HepG2 (cell line): ENCODE data around the gene ANKS1B. TPM values are rescaled to one million over a fixed set of nuclear protein-coding genes. Genes with fewer than 3 reads are reported as not detected.

Experiments used
- ATAC-seq: fragments of 200-7000 bp; cut with Tn5 transposase; 3 replicates; pipeline ENCODE4 v1.9.1; 2020; ENCODE audit warnings: mild to moderate bottlenecking, moderate library complexity
- BruUV-seq: library from RNA; stranded (reverse); fragments of 400-500 nt; replicated peaks from 2 replicates; lab custom pipeline; 2021; lab: Mats Ljungman, UMichigan
- CTCF ChIA-PET: fragments of 300-600 bp; formaldehyde crosslinking; extraction: SDS; loops from one replicate; lab custom pipeline; 2021; ENCODE audit warnings: low total read pairs, inconsistent platforms, low intra/inter-chr PET ratio; lab: Yijun Ruan, JAX
- POLR2A ChIA-PET: fragments of 350-600 bp; sonication (Branson Sonifier 250); formaldehyde crosslinking; loops from one replicate; lab custom pipeline; 2020; ENCODE audit warnings: antibody characterized with exemption, inconsistent platforms; lab: Yijun Ruan, JAX
- DNase-seq: peaks from one replicate; pipeline ENCODE4 v3.0.0-alpha.2; 2015; ENCODE audit warnings: low spot score
- FAIRE-seq: peaks from 3 replicates; lab custom pipeline; 2011; peaks lifted over from hg19 to GRCh38; lab: Jason Lieb, UNC
- H2AFZ ChIP-seq: one replicate; pipeline ENCODE4 v1.6.1; 2011; ENCODE audit warnings: low read length, inconsistent platforms
- H3K27ac ChIP-seq: fragments of 300-600 bp; 3 replicates; pipeline ENCODE4 v1.8.0; 2011; ENCODE audit warnings: mixed run types, mild to moderate bottlenecking, mixed read lengths, low read length, inconsistent platforms; ENCODE audit not compliant: insufficient read depth; ENCODE audit errors: extremely low read length
- H3K27me3 ChIP-seq, 2 experiments: fragments of 200-600 bp in 1 of 2; 2 replicates in 1 of 2; 3 replicates in 1 of 2; pipeline versions ENCODE4 v1.6.0 to v1.8.0; 2011; ENCODE audit warnings: low read length in 2 of 2, mild to moderate bottlenecking in 2 of 2, moderate library complexity in 2 of 2, inconsistent platforms in 1 of 2; ENCODE audit not compliant: insufficient read depth in 2 of 2, control insufficient read depth in 1 of 2
- H3K36me3 ChIP-seq, 2 experiments: fragments of 200-600 bp in 1 of 2; replicated peaks in 1 of 2; 2 replicates in 1 of 2; 3 replicates in 1 of 2; pipeline versions ENCODE4 v1.5.1 to v1.8.0; 2011; ENCODE audit warnings: low read length in 2 of 2, inconsistent platforms in 1 of 2; ENCODE audit not compliant: insufficient read depth in 2 of 2, control insufficient read depth in 1 of 2
- H3K4me1 ChIP-seq: 2 replicates; pipeline ENCODE4 v1.5.1; 2012; ENCODE audit warnings: low read length, inconsistent platforms; ENCODE audit not compliant: insufficient read depth
- H3K4me2 ChIP-seq: 2 replicates; pipeline ENCODE4 v1.6.0; 2011; ENCODE audit warnings: low read depth, low read length, inconsistent platforms
- H3K4me3 ChIP-seq, 3 experiments: fragments of 200-600 bp in 1 of 3; sonication (generic), shearing (Covaris generic) in 1 of 3; replicated peaks in 1 of 3; 2 replicates each; pipeline ENCODE4 v1.5.1; 2011 to 2016; ENCODE audit warnings: low read length in 3 of 3, inconsistent platforms in 2 of 3, low read depth in 2 of 3, mild to moderate bottlenecking in 2 of 3, control low read depth in 1 of 3, mixed read lengths in 1 of 3; ENCODE audit not compliant: insufficient read depth in 1 of 3
- H3K79me2 ChIP-seq: one replicate; pipeline ENCODE4 v1.6.1; 2011; ENCODE audit warnings: low read length, inconsistent platforms; ENCODE audit not compliant: insufficient read depth
- H3K9ac ChIP-seq: 2 replicates; pipeline ENCODE4 v1.6.0; 2011; ENCODE audit warnings: mild to moderate bottlenecking, low read depth, low read length, inconsistent platforms; ENCODE audit not compliant: insufficient read depth
- H3K9me3 ChIP-seq: 2 replicates; pipeline ENCODE4 v1.5.1; 2012; ENCODE audit warnings: mild to moderate bottlenecking, low read length
- H4K20me1 ChIP-seq: 2 replicates; pipeline ENCODE4 v1.6.0; 2011; ENCODE audit warnings: inconsistent platforms, mild to moderate bottlenecking, low read length, moderate library complexity; ENCODE audit not compliant: insufficient read depth
- ASH2L ChIP-seq: fragments of 300-600, 200-600 bp; sonication (generic); IDR thresholded peaks from 2 replicates; pipeline ENCODE4 v1.7.0; 2017; ENCODE audit warnings: low read depth, mild to moderate bottlenecking, moderate library complexity, mixed read lengths, low read length; ENCODE audit not compliant: insufficient read length
- KAT7 ChIP-seq: IDR thresholded peaks from 2 replicates; pipeline ENCODE4 v1.6.1; 2018; ENCODE audit warnings: borderline replicate concordance, missing compliant biosample characterization
- NPAS2 ChIP-seq: sonication (generic); formaldehyde crosslinking; IDR thresholded peaks from 2 replicates; pipeline ENCODE4 v1.8.0; 2022; ENCODE audit warnings: mild to moderate bottlenecking, missing genetic modification reagents, borderline replicate concordance
- RBM22 ChIP-seq: fragments of 200-400 bp; formaldehyde crosslinking; optimal IDR thresholded peaks from 2 replicates; pipeline ENCODE3; 2017; ENCODE audit warnings: mild to moderate bottlenecking, low read length, moderate library complexity
- YEATS2 ChIP-seq: sonication (generic); formaldehyde crosslinking; IDR thresholded peaks from 2 replicates; pipeline ENCODE4 v1.4.0; 2020; ENCODE audit warnings: missing genetic modification reagents, borderline replicate concordance
- ZFP41 ChIP-seq: sonication (generic); formaldehyde crosslinking; IDR thresholded peaks from 2 replicates; pipeline ENCODE4 v1.4.0; 2020; ENCODE audit warnings: mild to moderate bottlenecking, missing genetic modification reagents, borderline replicate concordance
- ZNF136 ChIP-seq: sonication (generic); formaldehyde crosslinking; IDR thresholded peaks from 2 replicates; pipeline ENCODE4 v1.8.1; 2022; ENCODE audit warnings: low read depth, mild to moderate bottlenecking, moderate library complexity, missing genetic modification reagents
- ZNF326 ChIP-seq: sonication (generic); formaldehyde crosslinking; IDR thresholded peaks from 2 replicates; pipeline ENCODE4 v1.4.0; 2020; ENCODE audit warnings: missing genetic modification reagents, borderline replicate concordance
- ZNF543 ChIP-seq: sonication (generic); formaldehyde crosslinking; IDR thresholded peaks from 2 replicates; pipeline ENCODE4 v1.4.0; 2020; ENCODE audit warnings: mild to moderate bottlenecking, missing genetic modification reagents
- ZNF550 ChIP-seq: sonication (generic); formaldehyde crosslinking; IDR thresholded peaks from 2 replicates; pipeline ENCODE4 v1.4.0; 2020; ENCODE audit warnings: mild to moderate bottlenecking, missing genetic modification reagents, borderline replicate concordance
- whole genome bisulfite sequencing: methylation state at CpG from one replicate; pipeline ENCODE4 v1.1.6; 2017; ENCODE audit warnings: low lambda C conversion rate; 5-methylcytosine and 5-hydroxymethylcytosine counted together
- in situ Hi-C: cut with HindIII; loops from 2 replicates; pipeline ENCODE4 v1.10.0; 2017; ENCODE audit warnings: low pct_unique_long_range_greater_than_20kb; ENCODE audit not compliant: extremely low pct_ligation_motif_present
- intact Hi-C: fragments of 100-400 bp; cut with micrococcal nuclease; formaldehyde crosslinking; loops from one replicate; pipeline ENCODE4 v1.10.0; 2022; ENCODE audit not compliant: unreplicated experiment
- polyA plus RNA-seq, 8 experiments: library from polyadenylated mRNA; depleted of rRNA in 3 of 8; stranded (reverse) in 7 of 8; unstranded in 1 of 8; fragments of >200 nt; fragmentation: Illumina TruSeq in 4 of 8; extraction: Trizol in 4 of 8; gene quantifications; 2 replicates each; pipeline versions ENCODE4 v1.2.1 to v1.2.3, GENCODE V29; 2011 to 2016; ENCODE audit warnings: low read depth in 4 of 8, missing spikeins in 1 of 8, mixed read lengths in 1 of 8; ENCODE audit not compliant: insufficient read depth in 1 of 8
- total RNA-seq, 5 experiments: library from RNA; depleted of rRNA; stranded (reverse); fragments of >200 nt; fragmentation: Illumina TruSeq; extraction: Trizol; gene quantifications; 2 replicates each; pipeline ENCODE4 v1.2.3, GENCODE V29; 2016; ENCODE audit warnings: low read depth in 1 of 5
- TF ChIP-seq, protein P1 (sequence below): IDR thresholded peaks from 2 replicates; pipeline ENCODE4 v1.6.1; 2018; ENCODE audit warnings: missing genetic modification reagents, mild to moderate bottlenecking, missing compliant biosample characterization
- TF ChIP-seq, protein P2 (sequence below): sonication (generic); formaldehyde crosslinking; IDR thresholded peaks from 2 replicates; pipeline ENCODE4 v1.4.0; 2020; ENCODE audit warnings: missing genetic modification reagents, borderline replicate concordance

Gene ANKS1B
- total and polyA plus RNA-seq, 2 of the 13 experiments (the other 11 are each of a cell fraction or from before 2014, with no cell fraction given) = 0.15 TPM; not detected in 1

DNA sequence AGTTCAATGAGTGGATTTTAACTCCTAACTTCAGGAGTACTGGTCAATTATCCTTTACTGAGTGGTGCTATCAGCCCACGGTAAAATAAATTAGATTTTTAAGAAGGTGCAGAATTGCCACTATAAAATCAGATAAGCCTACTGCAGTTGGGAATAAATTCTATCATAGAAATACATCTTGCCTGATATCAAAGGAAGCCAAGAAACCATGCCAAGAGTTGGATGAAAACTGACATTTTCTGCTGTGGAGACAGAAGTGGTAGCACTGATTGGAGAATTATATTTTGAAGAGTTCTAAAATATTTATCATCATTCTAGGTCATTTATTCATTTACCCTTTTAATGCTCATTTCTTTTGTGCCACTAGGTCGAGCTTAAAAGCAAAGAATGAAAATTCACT lies 874.5 kb downstream of the ANKS1B start (continued):
- TF ChIP-seq ZNF326 (CRISPR knock-in tag) = no peak
- TF ChIP-seq YEATS2 (CRISPR knock-in tag) = no peak
- TF ChIP-seq, protein P1, sequence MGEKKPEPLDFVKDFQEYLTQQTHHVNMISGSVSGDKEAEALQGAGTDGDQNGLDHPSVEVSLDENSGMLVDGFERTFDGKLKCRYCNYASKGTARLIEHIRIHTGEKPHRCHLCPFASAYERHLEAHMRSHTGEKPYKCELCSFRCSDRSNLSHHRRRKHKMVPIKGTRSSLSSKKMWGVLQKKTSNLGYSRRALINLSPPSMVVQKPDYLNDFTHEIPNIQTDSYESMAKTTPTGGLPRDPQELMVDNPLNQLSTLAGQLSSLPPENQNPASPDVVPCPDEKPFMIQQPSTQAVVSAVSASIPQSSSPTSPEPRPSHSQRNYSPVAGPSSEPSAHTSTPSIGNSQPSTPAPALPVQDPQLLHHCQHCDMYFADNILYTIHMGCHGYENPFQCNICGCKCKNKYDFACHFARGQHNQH (CRISPR knock-in tag) = no peak
- no peak for TF ChIP-seq ZNF136 (CRISPR knock-in tag)

DNA sequence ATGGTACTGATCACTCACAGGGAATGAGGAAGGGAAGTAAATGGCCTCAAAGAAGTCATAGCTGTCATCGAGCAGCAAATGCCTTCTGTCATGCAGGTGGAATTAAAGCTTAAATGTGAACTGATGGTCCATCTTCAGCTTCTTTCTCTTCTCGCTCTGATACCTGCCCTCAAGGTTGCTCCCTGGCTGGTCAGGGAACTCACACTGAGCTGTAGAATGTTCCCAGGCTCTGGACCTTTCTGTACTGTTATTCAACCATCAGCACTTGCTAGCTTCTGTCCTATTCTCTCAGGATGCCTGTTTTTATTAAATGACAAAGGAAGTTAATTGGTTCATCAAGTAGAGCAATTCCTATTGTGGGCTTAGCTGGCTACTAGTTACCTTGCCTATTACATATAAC lies 875.8 kb downstream of the ANKS1B start:
- Histone ChIP-seq H3K36me3 (no peaks in the 10 kb centered on the region), H3K9ac (no peak overlapping the region), H2AFZ (no peak overlapping the region), H4K20me1 (no peaks in the 10 kb centered on the region), H3K9me3 (no peaks in the 10 kb centered on the region)
- intact Hi-C loops = no loop called here
- FAIRE-seq = no peak
- no peak for DNase-seq
- POLR2A ChIA-PET = no interaction called here
- no peak for ATAC-seq
- no peak for TF ChIP-seq KAT7 (CRISPR knock-in tag)
- TF ChIP-seq ASH2L = no peak
- no peak for TF ChIP-seq NPAS2 (CRISPR knock-in tag)
- no peak for TF ChIP-seq RBM22
- TF ChIP-seq ZNF543 = no peak
- TF ChIP-seq ZFP41 = no peak
- TF ChIP-seq, protein P2, sequence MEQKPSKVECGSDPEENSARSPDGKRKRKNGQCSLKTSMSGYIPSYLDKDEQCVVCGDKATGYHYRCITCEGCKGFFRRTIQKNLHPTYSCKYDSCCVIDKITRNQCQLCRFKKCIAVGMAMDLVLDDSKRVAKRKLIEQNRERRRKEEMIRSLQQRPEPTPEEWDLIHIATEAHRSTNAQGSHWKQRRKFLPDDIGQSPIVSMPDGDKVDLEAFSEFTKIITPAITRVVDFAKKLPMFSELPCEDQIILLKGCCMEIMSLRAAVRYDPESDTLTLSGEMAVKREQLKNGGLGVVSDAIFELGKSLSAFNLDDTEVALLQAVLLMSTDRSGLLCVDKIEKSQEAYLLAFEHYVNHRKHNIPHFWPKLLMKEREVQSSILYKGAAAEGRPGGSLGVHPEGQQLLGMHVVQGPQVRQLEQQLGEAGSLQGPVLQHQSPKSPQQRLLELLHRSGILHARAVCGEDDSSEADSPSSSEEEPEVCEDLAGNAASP (CRISPR knock-in tag) = no peak
- TF ChIP-seq ZNF550 = no peak
- TF ChIP-seq, all 625 proteins: peak for 0
- Histone ChIP-seq H3K4me2 (no peak overlapping the region), H3K27ac (no peak overlapping the region), H3K27me3 (no peaks in the 10 kb centered on the region), H3K4me3 (no peak overlapping the region), H3K79me2 (no peaks in the 10 kb centered on the region), H3K4me1 (no peaks in the 10 kb centered on the region)
- CTCF ChIA-PET = no interaction called here
- BruUV-seq = no TSS peak
- in situ Hi-C loops = no loop called here
- WGBS = 3% methylated on average over 2 of the region's 2 CpGs
